Mesendoderm (in vitro differentiated cells): Measurements from ENCODE around the gene WDTC1.

Experiments used
- DNase-seq: peaks from one replicate; pipeline ENCODE4 v3.0.0; 2013
- H2AK5ac ChIP-seq: 2 replicates; pipeline ENCODE4 v1.6.1; 2013; ENCODE audit warnings: low read length, inconsistent platforms
- H2BK120ac ChIP-seq: 2 replicates; pipeline ENCODE4 v1.6.1; 2013; ENCODE audit warnings: low read depth, mild to moderate bottlenecking, low read length, moderate library complexity, mixed read lengths
- H2BK15ac ChIP-seq: replicated peaks from 2 replicates; pipeline ENCODE4 v1.6.1; 2013; ENCODE audit warnings: low read depth, mild to moderate bottlenecking, moderate library complexity
- H2BK5ac ChIP-seq: 2 replicates; pipeline ENCODE4 v1.6.1; 2013; ENCODE audit warnings: low read length, inconsistent platforms
- H3K18ac ChIP-seq: 2 replicates; pipeline ENCODE4 v1.6.1; 2013; ENCODE audit warnings: mild to moderate bottlenecking, low read length, mixed read lengths
- H3K23ac ChIP-seq: one replicate; pipeline ENCODE4 v1.6.1; 2013; ENCODE audit warnings: low read length
- H3K27ac ChIP-seq: 2 replicates; pipeline ENCODE4 v1.5.1; 2013; ENCODE audit warnings: low read depth, mild to moderate bottlenecking, inconsistent platforms, low read length, moderate library complexity
- H3K27me3 ChIP-seq: 2 replicates; pipeline ENCODE4 v1.6.1; 2013; ENCODE audit warnings: low read length, control low read depth, mild to moderate bottlenecking, inconsistent platforms; ENCODE audit not compliant: insufficient read depth, poor library complexity
- H3K36me3 ChIP-seq: 2 replicates; pipeline ENCODE4 v1.6.1; 2013; ENCODE audit warnings: low read length, inconsistent platforms; ENCODE audit not compliant: control insufficient read depth, insufficient read depth
- H3K4ac ChIP-seq: one replicate; pipeline ENCODE4 v1.6.1; 2013; ENCODE audit warnings: low read depth, mild to moderate bottlenecking, low read length, moderate library complexity
- H3K4me1 ChIP-seq: 2 replicates; pipeline ENCODE4 v1.6.1; 2013; ENCODE audit warnings: low read depth, low read length, inconsistent platforms; ENCODE audit not compliant: control insufficient read depth
- H3K4me2 ChIP-seq: 2 replicates; pipeline ENCODE4 v1.6.1; 2013; ENCODE audit warnings: low read length
- H3K4me3 ChIP-seq: 2 replicates; pipeline ENCODE4 v1.5.1; 2013; ENCODE audit warnings: mild to moderate bottlenecking, low read length
- H3K56ac ChIP-seq: one replicate; pipeline ENCODE4 v1.6.1; 2013; ENCODE audit warnings: low read length
- H3K79me1 ChIP-seq: 2 replicates; pipeline ENCODE4 v1.6.1; 2013; ENCODE audit warnings: low read length, inconsistent platforms
- H3K79me2 ChIP-seq: 2 replicates; pipeline ENCODE4 v1.6.1; 2013; ENCODE audit warnings: mild to moderate bottlenecking, low read length; ENCODE audit not compliant: control insufficient read depth, insufficient read depth
- H3K9ac ChIP-seq: 2 replicates; pipeline ENCODE4 v1.6.1; 2013; ENCODE audit warnings: low read length, inconsistent platforms
- H4K5ac ChIP-seq: one replicate; pipeline ENCODE4 v1.6.1; 2013; ENCODE audit warnings: low read length
- H4K8ac ChIP-seq: one replicate; pipeline ENCODE4 v1.6.1; 2013; ENCODE audit warnings: low read depth, mild to moderate bottlenecking, control low read depth, low read length, moderate library complexity
- WGBS: extraction: QIAGEN DNeasy Blood & Tissue Kit; methylation state at CpG from one replicate; pipeline ENCODE4 v1.1.7; 2013; ENCODE audit warnings: low lambda C conversion rate, missing lambda C conversion rate; ENCODE audit not compliant: insufficient coverage; ENCODE audit errors: extremely low coverage; 5-methylcytosine and 5-hydroxymethylcytosine counted together

The WDTC1 gene

DNA sequence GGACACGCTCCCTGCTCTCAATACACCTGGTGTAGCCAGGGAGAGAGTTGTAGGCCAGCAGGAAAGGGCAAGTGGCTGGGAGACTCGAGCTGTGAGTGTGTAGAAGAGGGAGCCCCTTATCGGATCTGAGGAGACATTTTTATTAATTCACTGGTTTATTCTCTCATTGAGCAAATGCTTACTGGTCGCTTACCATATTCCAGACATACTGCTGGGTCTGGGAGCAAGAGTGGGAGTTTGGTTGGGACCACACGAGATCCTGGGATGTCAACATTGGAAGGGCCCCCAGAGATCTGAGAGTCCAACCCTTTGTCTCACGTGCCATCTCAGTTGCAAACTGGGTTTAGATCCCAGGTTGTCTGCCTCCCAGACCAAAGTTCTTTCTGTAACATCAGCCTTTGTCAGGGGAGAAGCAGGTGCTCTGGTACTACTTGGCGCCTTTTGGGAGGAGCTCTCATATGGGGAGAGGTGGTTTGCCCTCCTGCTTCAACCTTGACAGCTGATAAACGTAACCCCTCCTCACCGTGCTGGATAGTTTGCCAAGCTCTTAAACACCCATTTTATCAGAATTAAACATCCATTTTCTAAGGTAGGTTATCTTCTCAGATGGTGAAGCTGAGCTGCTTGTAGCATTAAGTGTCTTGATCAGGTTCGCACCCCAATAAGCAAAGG is 88.3 kb downstream of the WDTC1 start:
- peak overlapping the region; percentile 23 for H4K5ac ChIP-seq
- peak overlapping the region; percentile 52 for H3K23ac ChIP-seq
- H3K4me1 ChIP-seq: peaks cover 4% of the 10 kb centered on the region
- H3K27ac ChIP-seq: no peak overlapping the region
- H3K36me3 ChIP-seq: peaks cover 3% of the 10 kb centered on the region
- no CpG with 5 or more reads among the region's 10 CpGs for WGBS
- peak overlapping the region; percentile 17 for H2BK5ac ChIP-seq
- peak overlapping the region; percentile 89 for H3K4me3 ChIP-seq
- no peak overlapping the region for H2BK15ac ChIP-seq
- peak overlapping the region; percentile 87 for H3K9ac ChIP-seq
- no peaks in the 10 kb centered on the region for H3K27me3 ChIP-seq
- H3K4ac ChIP-seq: no peak overlapping the region
- peak overlapping the region; percentile 21 for H3K18ac ChIP-seq
- H2AK5ac ChIP-seq: no peak overlapping the region
- H4K8ac ChIP-seq: no peak overlapping the region
- DNase-seq: no peak
- H3K79me2 ChIP-seq: peaks cover 32% of the 10 kb centered on the region
- H3K56ac ChIP-seq: peak overlapping the region; percentile 95
- H2BK120ac ChIP-seq: no peak overlapping the region
- H3K4me2 ChIP-seq: peak overlapping the region; percentile 73
- peaks cover 22% of the 10 kb centered on the region for H3K79me1 ChIP-seq

DNA sequence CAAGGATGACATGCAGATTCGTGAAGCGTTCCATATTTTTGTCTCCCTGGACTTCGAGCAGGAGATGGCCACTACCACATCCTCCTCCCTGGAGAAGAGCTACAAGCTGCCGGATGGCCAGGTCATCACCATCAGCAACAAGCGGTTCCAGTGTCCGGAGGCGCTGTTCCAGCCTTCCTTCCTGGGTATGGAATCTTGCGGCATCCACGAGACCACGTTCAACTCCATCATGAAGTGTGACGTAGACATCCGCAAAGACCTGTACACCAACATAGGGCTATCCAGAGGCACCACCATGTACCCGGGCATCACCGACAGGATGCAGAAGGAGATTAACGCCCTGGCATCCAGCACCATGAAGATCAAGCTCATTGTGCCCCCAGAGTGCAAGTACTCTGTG is 90.9 kb downstream of the WDTC1 start:
- Histone ChIP-seq H3K4me1 (peaks cover 1% of the 10 kb centered on the region), H2BK5ac (no peak overlapping the region), H3K4me3 (no peak overlapping the region), H2BK120ac (no peak overlapping the region), H3K79me1 (peaks cover 29% of the 10 kb centered on the region), H3K27ac (no peak overlapping the region), H2BK15ac (no peak overlapping the region), H3K23ac (no peak overlapping the region), H3K9ac (no peak overlapping the region), H3K18ac (no peak overlapping the region), H4K8ac (no peak overlapping the region), H3K27me3 (no peaks in the 10 kb centered on the region), H4K5ac (no peak overlapping the region), H3K56ac (no peak overlapping the region), H2AK5ac (no peak overlapping the region), H3K4me2 (no peak overlapping the region), H3K79me2 (peaks cover 41% of the 10 kb centered on the region), H3K36me3 (peaks cover 5% of the 10 kb centered on the region), H3K4ac (no peak overlapping the region)
- no CpG with 5 or more reads among the region's 15 CpGs for WGBS
- DNase-seq: no peak

DNA sequence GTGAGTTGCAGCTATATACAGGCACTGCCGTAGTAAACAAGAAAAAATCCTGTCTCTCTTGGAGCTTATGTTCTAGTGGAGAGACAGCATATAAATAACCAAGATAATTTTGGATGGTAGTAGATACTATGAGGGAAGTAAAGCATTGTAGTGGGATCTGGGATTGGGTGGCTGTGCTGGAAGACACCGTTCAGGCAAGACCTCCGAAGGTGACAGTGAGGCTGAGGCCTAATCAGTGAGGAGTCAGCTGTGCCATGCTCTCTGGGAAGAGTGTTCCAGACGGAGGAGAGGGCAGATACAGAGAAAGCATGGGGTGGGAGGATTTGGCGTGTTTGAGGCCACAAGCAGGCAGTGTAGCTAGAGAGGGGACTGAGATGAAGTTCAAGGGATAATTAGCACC is 93.5 kb downstream of the WDTC1 start:
- H3K36me3 ChIP-seq: peaks cover 6% of the 10 kb centered on the region
- H3K4me3 ChIP-seq: no peak overlapping the region
- peaks cover 29% of the 10 kb centered on the region for H3K79me1 ChIP-seq
- H4K5ac ChIP-seq: no peak overlapping the region
- no peak overlapping the region for H4K8ac ChIP-seq
- no peak overlapping the region for H3K18ac ChIP-seq
- no peaks in the 10 kb centered on the region for H3K27me3 ChIP-seq
- peaks cover 34% of the 10 kb centered on the region for H3K79me2 ChIP-seq
- no CpG with 5 or more reads among the region's 5 CpGs for WGBS
- no peak overlapping the region for H2BK120ac ChIP-seq
- H3K23ac ChIP-seq: no peak overlapping the region
- no peak overlapping the region for H3K4ac ChIP-seq
- no peak overlapping the region for H2BK15ac ChIP-seq
- H3K4me1 ChIP-seq: peaks cover 1% of the 10 kb centered on the region
- no peak overlapping the region for H2AK5ac ChIP-seq
- H2BK5ac ChIP-seq: no peak overlapping the region
- DNase-seq: no peak
- H3K56ac ChIP-seq: peak overlapping the region; percentile 42
- H3K4me2 ChIP-seq: no peak overlapping the region
- no peak overlapping the region for H3K27ac ChIP-seq
- H3K9ac ChIP-seq: no peak overlapping the region

DNA sequence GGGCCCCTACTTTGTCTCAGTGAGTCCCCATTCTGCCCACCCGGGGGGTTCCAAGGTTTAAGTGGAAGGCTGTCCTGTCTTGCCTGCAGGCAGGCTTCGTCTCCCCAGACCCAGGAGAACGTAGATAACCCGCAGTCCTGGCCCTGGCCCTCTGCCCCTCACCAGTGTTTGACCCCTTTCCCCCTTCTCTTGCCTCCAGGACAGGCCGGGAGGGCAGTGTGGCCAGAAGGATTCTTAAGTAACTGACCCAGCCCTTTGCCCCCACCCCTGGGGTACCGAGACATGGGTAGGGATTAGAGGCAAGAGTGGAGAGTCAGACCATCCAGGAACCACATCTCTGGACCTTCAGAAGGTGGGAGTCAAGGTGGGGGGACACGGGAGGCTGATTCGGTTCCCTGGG is 96.4 kb downstream of the WDTC1 start:
- H3K79me1 ChIP-seq: peaks cover 16% of the 10 kb centered on the region
- H4K5ac ChIP-seq: no peak overlapping the region
- H2BK15ac ChIP-seq: no peak overlapping the region
- no peak overlapping the region for H3K18ac ChIP-seq
- H3K36me3 ChIP-seq: peaks cover 7% of the 10 kb centered on the region
- H3K4me1 ChIP-seq: no peaks in the 10 kb centered on the region
- no peaks in the 10 kb centered on the region for H3K27me3 ChIP-seq
- H3K9ac ChIP-seq: no peak overlapping the region
- H3K56ac ChIP-seq: no peak overlapping the region
- no peak overlapping the region for H3K4me2 ChIP-seq
- H3K23ac ChIP-seq: no peak overlapping the region
- H3K27ac ChIP-seq: no peak overlapping the region
- H3K4ac ChIP-seq: no peak overlapping the region
- no peak overlapping the region for H2BK120ac ChIP-seq
- peaks cover 15% of the 10 kb centered on the region for H3K79me2 ChIP-seq
- WGBS: no CpG with 5 or more reads among the region's 8 CpGs
- H3K4me3 ChIP-seq: no peak overlapping the region
- no peak for DNase-seq
- no peak overlapping the region for H4K8ac ChIP-seq
- no peak overlapping the region for H2AK5ac ChIP-seq
- H2BK5ac ChIP-seq: no peak overlapping the region

DNA sequence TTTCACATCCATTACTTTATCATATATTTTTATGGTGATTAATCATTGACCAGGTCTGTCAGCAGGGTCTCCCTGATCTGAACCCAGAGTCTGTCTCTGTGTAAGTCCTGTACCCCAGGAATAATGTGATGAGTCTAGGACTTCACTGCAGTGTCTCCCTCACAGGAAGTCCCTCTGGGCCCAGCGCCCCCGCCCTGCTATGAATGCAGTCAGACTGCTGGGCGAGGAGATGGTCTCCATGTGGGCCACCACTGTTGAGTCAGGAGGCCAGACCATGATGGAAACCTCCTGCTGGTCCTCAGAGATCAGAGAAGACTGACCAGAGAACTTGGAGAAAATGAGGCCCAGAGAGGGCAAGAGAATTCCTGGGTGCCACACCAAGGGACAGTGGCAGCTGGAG is 97.0 kb downstream of the WDTC1 start:
- no peak overlapping the region for H3K18ac ChIP-seq
- no peak overlapping the region for H3K56ac ChIP-seq
- peaks cover 14% of the 10 kb centered on the region for H3K79me1 ChIP-seq
- H2BK15ac ChIP-seq: no peak overlapping the region
- H2BK120ac ChIP-seq: no peak overlapping the region
- peaks cover 7% of the 10 kb centered on the region for H3K36me3 ChIP-seq
- no peak for DNase-seq
- H3K4ac ChIP-seq: no peak overlapping the region
- H3K27me3 ChIP-seq: no peaks in the 10 kb centered on the region
- H3K9ac ChIP-seq: no peak overlapping the region
- H3K4me3 ChIP-seq: no peak overlapping the region
- H3K23ac ChIP-seq: no peak overlapping the region
- H4K5ac ChIP-seq: no peak overlapping the region
- no peak overlapping the region for H2AK5ac ChIP-seq
- WGBS: no CpG with 5 or more reads among the region's 3 CpGs
- no peak overlapping the region for H2BK5ac ChIP-seq
- H3K27ac ChIP-seq: no peak overlapping the region
- H3K79me2 ChIP-seq: peaks cover 14% of the 10 kb centered on the region
- no peak overlapping the region for H4K8ac ChIP-seq
- H3K4me1 ChIP-seq: no peaks in the 10 kb centered on the region
- no peak overlapping the region for H3K4me2 ChIP-seq

DNA sequence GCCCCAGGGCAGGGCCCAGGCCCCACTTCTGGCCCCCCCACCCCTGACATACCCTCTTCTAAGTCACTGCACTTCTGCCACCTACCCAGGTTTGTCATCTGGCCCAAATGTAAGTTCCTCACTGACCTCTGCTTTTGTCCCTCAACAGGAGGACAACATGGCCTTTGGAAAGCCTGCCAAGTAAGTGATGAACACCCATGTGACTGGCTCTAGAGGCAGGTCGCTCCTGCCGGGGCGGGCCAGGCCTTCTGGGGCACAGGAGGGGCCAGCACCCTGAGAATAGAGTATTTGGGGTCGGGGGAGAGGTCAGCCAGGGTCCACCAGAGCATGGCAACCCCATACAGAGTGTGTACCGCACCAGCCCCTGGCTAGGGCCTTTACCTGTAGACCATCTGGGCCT is 97.5 kb downstream of the WDTC1 start:
- Histone ChIP-seq H3K27ac (no peak overlapping the region), H3K4me2 (no peak overlapping the region), H3K79me1 (peaks cover 9% of the 10 kb centered on the region), H3K9ac (no peak overlapping the region), H3K4ac (no peak overlapping the region), H3K4me1 (no peaks in the 10 kb centered on the region), H2BK120ac (no peak overlapping the region), H2BK5ac (no peak overlapping the region), H3K36me3 (peaks cover 7% of the 10 kb centered on the region), H3K18ac (no peak overlapping the region), H2BK15ac (no peak overlapping the region), H2AK5ac (no peak overlapping the region), H3K56ac (no peak overlapping the region), H4K5ac (no peak overlapping the region), H3K27me3 (no peaks in the 10 kb centered on the region), H4K8ac (no peak overlapping the region), H3K79me2 (peaks cover 10% of the 10 kb centered on the region), H3K4me3 (no peak overlapping the region), H3K23ac (no peak overlapping the region)
- no peak for DNase-seq
- WGBS: no CpG with 5 or more reads among the region's 5 CpGs
